ENCODE measurements around the gene CRADD.

DNA sequence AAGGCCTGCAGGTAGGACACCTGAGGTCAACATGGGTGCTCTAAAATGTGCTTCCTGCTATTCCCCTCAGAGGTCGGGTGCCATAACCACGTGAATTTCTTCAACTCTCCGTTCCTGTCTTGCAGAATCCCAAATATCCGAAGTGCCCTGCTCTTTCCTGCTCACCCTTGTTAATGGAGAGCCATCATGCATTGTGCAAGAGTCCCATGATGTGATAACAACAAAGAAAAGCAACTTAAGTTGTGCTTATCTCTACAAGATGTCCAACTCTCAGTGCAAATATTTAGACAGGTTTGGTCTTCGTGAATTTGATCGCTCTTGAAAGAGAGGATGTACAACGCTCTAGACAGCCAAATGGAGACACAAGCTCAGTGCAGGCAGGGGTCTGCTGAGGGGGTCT is 260.6 kb downstream of the CRADD start:
- TF ChIP-seq, protein P1, sequence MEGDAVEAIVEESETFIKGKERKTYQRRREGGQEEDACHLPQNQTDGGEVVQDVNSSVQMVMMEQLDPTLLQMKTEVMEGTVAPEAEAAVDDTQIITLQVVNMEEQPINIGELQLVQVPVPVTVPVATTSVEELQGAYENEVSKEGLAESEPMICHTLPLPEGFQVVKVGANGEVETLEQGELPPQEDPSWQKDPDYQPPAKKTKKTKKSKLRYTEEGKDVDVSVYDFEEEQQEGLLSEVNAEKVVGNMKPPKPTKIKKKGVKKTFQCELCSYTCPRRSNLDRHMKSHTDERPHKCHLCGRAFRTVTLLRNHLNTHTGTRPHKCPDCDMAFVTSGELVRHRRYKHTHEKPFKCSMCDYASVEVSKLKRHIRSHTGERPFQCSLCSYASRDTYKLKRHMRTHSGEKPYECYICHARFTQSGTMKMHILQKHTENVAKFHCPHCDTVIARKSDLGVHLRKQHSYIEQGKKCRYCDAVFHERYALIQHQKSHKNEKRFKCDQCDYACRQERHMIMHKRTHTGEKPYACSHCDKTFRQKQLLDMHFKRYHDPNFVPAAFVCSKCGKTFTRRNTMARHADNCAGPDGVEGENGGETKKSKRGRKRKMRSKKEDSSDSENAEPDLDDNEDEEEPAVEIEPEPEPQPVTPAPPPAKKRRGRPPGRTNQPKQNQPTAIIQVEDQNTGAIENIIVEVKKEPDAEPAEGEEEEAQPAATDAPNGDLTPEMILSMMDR (IDR thresholded peaks at IDR 0.05): no peak
- TF ChIP-seq POLR2A (IDR thresholded peaks at IDR 0.05): no peak
